ENCODE measurements around the gene CNN1. TPM values are rescaled to one million over a fixed set of nuclear protein-coding genes. Genes with fewer than 3 reads are reported as not detected.
A peak's percentile ranks its signal among the peaks of the same experiment; 100 is the strongest.

The CNN1 gene
- total RNA-seq, 2 donors from 2014 or later: 93.3 to 592 TPM

GRCh38 chr19:11496391-11497163, 42.1 kb upstream of the CNN1 start:
- TF ChIP-seq, protein P1, sequence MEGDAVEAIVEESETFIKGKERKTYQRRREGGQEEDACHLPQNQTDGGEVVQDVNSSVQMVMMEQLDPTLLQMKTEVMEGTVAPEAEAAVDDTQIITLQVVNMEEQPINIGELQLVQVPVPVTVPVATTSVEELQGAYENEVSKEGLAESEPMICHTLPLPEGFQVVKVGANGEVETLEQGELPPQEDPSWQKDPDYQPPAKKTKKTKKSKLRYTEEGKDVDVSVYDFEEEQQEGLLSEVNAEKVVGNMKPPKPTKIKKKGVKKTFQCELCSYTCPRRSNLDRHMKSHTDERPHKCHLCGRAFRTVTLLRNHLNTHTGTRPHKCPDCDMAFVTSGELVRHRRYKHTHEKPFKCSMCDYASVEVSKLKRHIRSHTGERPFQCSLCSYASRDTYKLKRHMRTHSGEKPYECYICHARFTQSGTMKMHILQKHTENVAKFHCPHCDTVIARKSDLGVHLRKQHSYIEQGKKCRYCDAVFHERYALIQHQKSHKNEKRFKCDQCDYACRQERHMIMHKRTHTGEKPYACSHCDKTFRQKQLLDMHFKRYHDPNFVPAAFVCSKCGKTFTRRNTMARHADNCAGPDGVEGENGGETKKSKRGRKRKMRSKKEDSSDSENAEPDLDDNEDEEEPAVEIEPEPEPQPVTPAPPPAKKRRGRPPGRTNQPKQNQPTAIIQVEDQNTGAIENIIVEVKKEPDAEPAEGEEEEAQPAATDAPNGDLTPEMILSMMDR (IDR thresholded peaks at IDR 0.05): peak; percentile 36 to 69
- H3K27ac ChIP-seq: no peak overlapping the region
- no peaks in the 10 kb centered on the region for H3K4me1 ChIP-seq
- H3K27me3 ChIP-seq: no peaks in the 10 kb centered on the region
- peaks cover 12% of the 10 kb centered on the region for H3K36me3 ChIP-seq
- H3K4me3 ChIP-seq: no peak overlapping the region
- no peaks in the 10 kb centered on the region for H3K9me3 ChIP-seq
- DNase-seq (ENCODE audit: low spot score): peak; percentile 64

DNA sequence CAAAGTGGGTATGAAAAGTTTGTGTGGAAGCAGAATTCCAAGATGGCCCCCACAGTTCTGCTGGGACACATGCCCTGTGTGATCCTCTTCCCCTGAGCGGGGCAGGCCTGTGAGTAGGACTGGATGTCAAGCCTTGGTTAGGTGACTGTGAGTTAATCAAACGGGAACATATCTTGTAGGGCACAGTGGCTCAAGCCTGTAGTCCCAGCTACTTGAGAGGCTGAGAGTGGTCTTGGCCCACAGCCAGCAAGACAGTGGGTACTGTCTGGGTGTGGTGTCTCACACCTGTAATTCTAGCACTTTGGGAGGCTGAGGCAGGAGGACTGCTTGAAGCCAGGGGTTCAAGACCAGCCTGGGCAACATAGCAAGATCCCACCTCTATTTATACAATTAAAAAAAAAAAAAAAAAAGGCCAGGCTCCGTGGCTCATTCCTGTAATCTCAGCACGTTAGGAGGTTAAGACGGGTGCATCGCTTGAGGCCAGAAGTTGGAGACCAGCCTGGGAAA, 39.4 kb upstream of the CNN1 start:
- Histone ChIP-seq H3K9me3 (no peaks in the 10 kb centered on the region), H3K27ac (no peak overlapping the region), H3K36me3 (peaks cover 12% of the 10 kb centered on the region), H3K27me3 (no peaks in the 10 kb centered on the region), H3K4me3 (no peak overlapping the region), H3K4me1 (no peaks in the 10 kb centered on the region)
- no peak for DNase-seq (ENCODE audit: low spot score)
- TF ChIP-seq, protein P1 (IDR thresholded peaks at IDR 0.05): no peak

GRCh38 chr19:11499890-11500420, 38.7 kb upstream of the CNN1 start:
- H3K4me3 ChIP-seq: no peak overlapping the region
- peaks cover 11% of the 10 kb centered on the region for H3K36me3 ChIP-seq
- H3K27ac ChIP-seq: no peak overlapping the region
- DNase-seq (ENCODE audit: low spot score): no peak
- H3K27me3 ChIP-seq: no peaks in the 10 kb centered on the region
- H3K9me3 ChIP-seq: no peaks in the 10 kb centered on the region
- no peaks in the 10 kb centered on the region for H3K4me1 ChIP-seq
- TF ChIP-seq, protein P1 (IDR thresholded peaks at IDR 0.05): no peak

DNA sequence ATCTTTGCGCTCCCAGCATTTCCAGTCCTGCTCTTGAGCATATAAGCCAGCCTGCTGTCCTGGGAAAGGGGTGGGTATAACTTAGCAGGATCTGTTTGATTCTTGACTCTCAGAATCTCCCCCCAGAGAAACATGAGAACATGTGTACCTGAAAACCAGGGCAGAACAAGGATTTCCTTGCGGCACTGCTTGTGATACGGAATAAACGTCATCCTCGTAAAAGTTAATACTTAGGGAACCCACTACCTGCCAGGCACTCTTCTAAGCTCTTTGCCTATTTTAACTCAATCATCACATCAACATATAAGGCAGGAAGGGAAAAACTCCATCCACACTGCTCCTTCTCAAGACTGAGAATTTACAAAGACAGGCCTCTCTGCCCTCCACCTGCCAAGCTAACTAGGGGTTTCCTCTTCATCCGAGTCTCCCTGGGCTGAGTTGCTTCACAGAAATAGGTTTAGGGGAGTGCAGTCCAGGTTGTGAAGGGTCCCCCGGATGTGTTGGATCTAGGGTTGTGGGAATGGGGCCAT, 34.1 kb upstream of the CNN1 start:
- Histone ChIP-seq H3K27me3 (no peaks in the 10 kb centered on the region), H3K27ac (peak overlapping the region; percentile 94 to 97), H3K4me3 (peak overlapping the region; percentile 89 to 92), H3K36me3 (no peaks in the 10 kb centered on the region), H3K9me3 (no peaks in the 10 kb centered on the region), H3K4me1 (peaks cover 0 to 6% of the 10 kb centered on the region in 2 donors)
- DNase-seq (ENCODE audit: low spot score): no peak
- TF ChIP-seq, protein P1 (IDR thresholded peaks at IDR 0.05): no peak

- TF ChIP-seq, protein P1 (IDR thresholded peaks at IDR 0.05): no peak
- DNase-seq (ENCODE audit: low spot score): peak; percentile 96
- H3K36me3 ChIP-seq: no peaks in the 10 kb centered on the region
- H3K9me3 ChIP-seq: no peaks in the 10 kb centered on the region
- peaks cover 0 to 6% of the 10 kb centered on the region in 2 donors for H3K4me1 ChIP-seq
- H3K4me3 ChIP-seq: peak overlapping the region; percentile 89 to 92
- peak overlapping the region; percentile 94 to 97 for H3K27ac ChIP-seq
- H3K27me3 ChIP-seq: no peaks in the 10 kb centered on the region
Observed at GRCh38 chr19:11505032-11505503, 33.6 kb upstream of the CNN1 start.
